CD4-positive, alpha-beta memory T cell (primary cell): ENCODE results near the gene LARP4B. TPM values are rescaled to one million over a fixed set of nuclear protein-coding genes. Genes with fewer than 3 reads are reported as not detected.

Source experiments
- CTCF ChIA-PET: fragments of 350-600 bp; sonication (Branson Sonifier 250); formaldehyde crosslinking; loops from one replicate; lab custom pipeline; 2021; ENCODE audit warnings: inconsistent platforms; ENCODE audit not compliant: partially characterized antibody; lab: Charles Lee
- POLR2A ChIA-PET: fragments of 350-600 bp; sonication (Branson Sonifier 250); formaldehyde crosslinking; loops from one replicate; lab custom pipeline; 2021; ENCODE audit not compliant: partially characterized antibody; lab: Charles Lee
- DNase-seq, 5 donors: peaks; one replicate each; pipeline versions ENCODE4 v3.0.0 to v3.0.0-alpha.2; 2020 to 2022; ENCODE audit warnings: mixed read lengths in 1 of 5
- H3K27ac ChIP-seq: one replicate; pipeline ENCODE4 v1.7.0; 2013; ENCODE audit warnings: low read depth, low read length
- H3K27me3 ChIP-seq: 2 replicates; pipeline ENCODE4 v1.7.0; 2013; ENCODE audit warnings: mild to moderate bottlenecking, low read length, moderate library complexity; ENCODE audit not compliant: insufficient read depth
- H3K36me3 ChIP-seq: 2 replicates; pipeline ENCODE4 v1.7.0; 2013; ENCODE audit warnings: mild to moderate bottlenecking, low read length, moderate library complexity; ENCODE audit not compliant: insufficient read depth
- H3K4me1 ChIP-seq: 2 replicates; pipeline ENCODE4 v1.7.0; 2013; ENCODE audit warnings: mild to moderate bottlenecking, low read length, moderate library complexity; ENCODE audit not compliant: insufficient read depth
- H3K4me3 ChIP-seq, 2 donors: one replicate each; pipeline ENCODE4 v1.7.0; 2013; ENCODE audit warnings: low read length in 2 of 2, mild to moderate bottlenecking in 1 of 2
- H3K9me3 ChIP-seq, 2 donors: one replicate each; pipeline ENCODE4 v1.7.0; 2013; ENCODE audit warnings: low read length in 2 of 2, control low read depth in 1 of 2; ENCODE audit not compliant: control insufficient read depth in 1 of 2
- H3K27ac Mint-ChIP-seq, 7 donors: one replicate each; pipeline ENCODE4 v1.8.0; 2020 to 2021; ENCODE audit warnings: mixed read lengths in 7 of 7, mild to moderate bottlenecking in 6 of 7, inconsistent platforms in 3 of 7, moderate library complexity in 3 of 7
- H3K27me3 Mint-ChIP-seq, 2 donors: one replicate each; pipeline ENCODE4 v1.8.0; 2020 to 2021; ENCODE audit warnings: mixed read lengths in 2 of 2
- H3K36me3 Mint-ChIP-seq, 2 donors: one replicate each; pipeline ENCODE4 v1.8.0; 2020 to 2021; ENCODE audit warnings: mixed read lengths in 2 of 2, inconsistent platforms in 1 of 2, mild to moderate bottlenecking in 1 of 2
- H3K4me1 Mint-ChIP-seq, 4 donors: one replicate each; pipeline ENCODE4 v1.8.0; 2020 to 2021; ENCODE audit warnings: mixed read lengths in 4 of 4, mild to moderate bottlenecking in 1 of 4
- H3K4me3 Mint-ChIP-seq, 8 donors: one replicate each; pipeline ENCODE4 v1.8.0; 2020 to 2021; ENCODE audit warnings: mixed read lengths in 8 of 8, mild to moderate bottlenecking in 7 of 8, moderate library complexity in 6 of 8, inconsistent platforms in 3 of 8
- H3K9me3 Mint-ChIP-seq, 8 donors: one replicate each; pipeline ENCODE4 v1.8.0; 2020 to 2021; ENCODE audit warnings: mixed read lengths in 8 of 8, mild to moderate bottlenecking in 5 of 8, inconsistent platforms in 3 of 8, moderate library complexity in 1 of 8
- intact Hi-C: fragments of 100-400 bp; cut with micrococcal nuclease; formaldehyde crosslinking; loops from one replicate; pipeline ENCODE4 v1.15.1; 2023
- polyA plus RNA-seq, 2 donors: library from polyadenylated mRNA; unstranded; fragments of 300-500 nt; fragmentation: Illumina TruSeq; gene quantifications; one replicate each; pipeline ENCODE4 v1.2.3, GENCODE V29; 2021
- total RNA-seq, 2 experiments: library from RNA; stranded (reverse); gene quantifications; one replicate each; pipeline ENCODE4 v1.2.3, GENCODE V29; 2021

LARP4B gene
- total and polyA plus RNA-seq, 4 experiments from 2014 or later, result 13.0 to 99.7 (median 61.9) TPM

DNA sequence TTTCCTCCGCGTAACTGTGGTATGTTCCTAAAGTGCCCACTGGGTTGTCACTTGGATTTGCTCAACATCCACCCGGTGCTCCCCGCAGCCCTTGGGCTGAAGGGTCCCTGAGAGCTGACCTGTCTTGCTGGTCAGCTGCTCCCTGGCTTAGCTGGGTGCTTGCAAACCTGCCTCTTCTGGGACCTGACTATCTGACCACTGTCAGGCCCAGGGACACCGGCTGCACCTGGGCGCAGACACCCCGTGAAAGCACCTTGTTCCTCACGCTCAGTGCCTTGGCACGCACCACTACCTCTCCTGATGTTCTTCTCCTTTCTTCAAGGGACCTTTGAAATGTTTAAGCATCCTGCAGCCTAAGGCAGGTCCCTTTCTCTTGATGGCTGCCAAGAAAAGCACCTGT is 26.6 kb upstream of the LARP4B start:
- H3K4me3 Mint-ChIP-seq, result no peak overlapping the region
- H3K9me3 Mint-ChIP-seq, result peaks cover 0 to 4% (median 0%) of the 10 kb centered on the region in 8 donors
- Histone ChIP-seq H3K9me3 (no peaks in the 10 kb centered on the region), H3K27ac (no peak overlapping the region), H3K27me3 (no peaks in the 10 kb centered on the region), H3K4me1 (no peaks in the 10 kb centered on the region), H3K4me3 (no peak overlapping the region), H3K36me3 (no peaks in the 10 kb centered on the region)
- peaks cover 4% of the 10 kb centered on the region in 2 donors for H3K27me3 Mint-ChIP-seq
- intact Hi-C loops, result no loop called here
- no peak for DNase-seq
- ChIA-PET CTCF (no interaction called here), POLR2A (no interaction called here)
- no peaks in the 10 kb centered on the region for H3K4me1 Mint-ChIP-seq
- H3K27ac Mint-ChIP-seq, result no peak overlapping the region
- no peaks in the 10 kb centered on the region for H3K36me3 Mint-ChIP-seq

DNA sequence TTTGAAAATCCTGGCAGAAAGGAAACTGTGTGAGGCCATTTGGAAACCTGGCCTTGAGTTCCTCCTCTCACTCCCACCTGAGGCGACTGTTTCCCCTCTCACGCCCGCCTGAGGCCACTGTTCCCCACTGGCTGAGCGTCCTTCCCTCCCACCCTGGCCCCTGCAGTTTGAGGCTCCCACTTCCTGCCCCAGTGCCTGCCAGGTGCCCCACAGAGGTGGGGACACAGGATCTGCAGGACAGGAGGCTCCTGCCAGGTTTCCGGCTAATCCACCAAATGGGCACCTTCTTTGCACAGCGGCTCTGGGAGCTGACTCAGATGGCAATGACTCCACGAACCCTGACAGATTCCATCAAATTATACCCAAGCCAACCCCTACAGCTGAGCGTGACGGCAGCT is 24.3 kb upstream of the LARP4B start:
- no peaks in the 10 kb centered on the region for H3K9me3 ChIP-seq
- no peak overlapping the region for H3K4me3 ChIP-seq
- Mint-ChIP-seq H3K4me3 (no peak overlapping the region), H3K9me3 (peaks cover 0 to 4% (median 0%) of the 10 kb centered on the region in 8 donors), H3K27me3 (peaks cover 4 to 5% of the 10 kb centered on the region in 2 donors), H3K27ac (no peak overlapping the region), H3K36me3 (no peaks in the 10 kb centered on the region), H3K4me1 (no peaks in the 10 kb centered on the region)
- H3K36me3 ChIP-seq, result no peaks in the 10 kb centered on the region
- no peak for DNase-seq
- no peaks in the 10 kb centered on the region for H3K4me1 ChIP-seq
- H3K27me3 ChIP-seq, result no peaks in the 10 kb centered on the region
- intact Hi-C loops, result no loop called here
- CTCF ChIA-PET, result no interaction called here
- no peak overlapping the region for H3K27ac ChIP-seq
- POLR2A ChIA-PET, result no interaction called here

DNA sequence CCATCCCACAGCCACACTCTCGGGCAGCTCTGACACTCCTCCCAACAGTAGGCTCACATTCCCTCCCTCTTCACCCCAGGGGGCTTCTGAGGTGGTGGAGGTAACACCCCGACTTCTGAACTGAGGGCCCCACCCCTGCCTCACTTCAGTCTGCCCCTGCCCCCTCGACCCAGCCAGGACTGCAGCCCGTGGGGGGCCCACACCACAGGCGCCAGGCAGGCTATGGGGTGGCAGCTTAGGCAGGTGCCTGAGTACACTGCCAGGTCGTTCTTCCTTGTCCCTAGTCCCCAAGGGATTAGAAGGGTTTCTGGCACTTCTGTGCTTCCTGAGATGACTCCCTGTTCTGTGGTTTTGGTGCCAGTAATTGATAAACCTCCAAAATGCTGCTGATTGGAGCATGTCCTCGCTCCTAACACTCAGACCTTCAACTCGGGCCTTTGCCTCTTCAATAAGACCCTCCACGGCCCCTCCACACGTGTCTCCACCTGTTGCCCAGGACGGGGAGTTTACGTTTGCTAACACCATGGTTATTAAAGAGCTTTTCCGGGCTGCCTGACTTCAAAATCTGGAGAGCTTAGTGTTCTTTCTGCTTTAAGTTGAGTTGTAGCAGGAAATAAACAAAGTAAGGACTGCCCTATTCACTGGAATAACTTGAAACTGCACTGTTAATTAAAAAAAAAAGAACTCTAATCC is 23.8 kb upstream of the LARP4B start:
- H3K27ac Mint-ChIP-seq, result peak overlapping the region in 1 of 7 donors; percentile 19
- no peaks in the 10 kb centered on the region for H3K36me3 ChIP-seq
- H3K9me3 Mint-ChIP-seq, result peaks cover 0 to 4% (median 0%) of the 10 kb centered on the region in 8 donors
- H3K27me3 ChIP-seq, result no peaks in the 10 kb centered on the region
- ChIA-PET POLR2A (no interaction called here), CTCF (no interaction called here)
- no peaks in the 10 kb centered on the region for H3K36me3 Mint-ChIP-seq
- no peak overlapping the region for H3K4me3 Mint-ChIP-seq
- H3K9me3 ChIP-seq, result no peaks in the 10 kb centered on the region
- no peak for DNase-seq
- no peak overlapping the region for H3K27ac ChIP-seq
- no peaks in the 10 kb centered on the region for H3K4me1 ChIP-seq
- peaks cover 4 to 6% of the 10 kb centered on the region in 2 donors for H3K27me3 Mint-ChIP-seq
- intact Hi-C loops, result no loop called here
- no peak overlapping the region for H3K4me3 ChIP-seq
- H3K4me1 Mint-ChIP-seq, result no peaks in the 10 kb centered on the region

GRCh38 chr10:954396-954795 is 22.9 kb upstream of the LARP4B start:
- intact Hi-C loops, result no loop called here
- POLR2A ChIA-PET, result no interaction called here
- H3K27ac Mint-ChIP-seq, result no peak overlapping the region

GRCh38 chr10:953836-954235 is 22.3 kb upstream of the LARP4B start:
- Histone ChIP-seq H3K27me3 (no peaks in the 10 kb centered on the region), H3K4me1 (no peaks in the 10 kb centered on the region), H3K36me3 (no peaks in the 10 kb centered on the region), H3K27ac (no peak overlapping the region), H3K9me3 (no peaks in the 10 kb centered on the region), H3K4me3 (no peak overlapping the region)
- intact Hi-C loops, result no loop called here
- H3K27ac Mint-ChIP-seq, result no peak overlapping the region
- H3K27me3 Mint-ChIP-seq, result peaks cover 2 to 4% of the 10 kb centered on the region in 2 donors
- DNase-seq, result no peak
- POLR2A ChIA-PET, result no interaction called here
- no peaks in the 10 kb centered on the region for H3K4me1 Mint-ChIP-seq
- CTCF ChIA-PET, result no interaction called here
- H3K4me3 Mint-ChIP-seq, result no peak overlapping the region
- peaks cover 0 to 2% (median 0%) of the 10 kb centered on the region in 8 donors for H3K9me3 Mint-ChIP-seq
- H3K36me3 Mint-ChIP-seq, result no peaks in the 10 kb centered on the region

More at GRCh38 chr10:954396-954795, 22.9 kb upstream of the LARP4B start:
- Mint-ChIP-seq H3K27me3 (peaks cover 2 to 4% of the 10 kb centered on the region in 2 donors), H3K36me3 (no peaks in the 10 kb centered on the region), H3K4me3 (no peak overlapping the region), H3K4me1 (no peaks in the 10 kb centered on the region), H3K9me3 (peaks cover 0 to 2% (median 0%) of the 10 kb centered on the region in 8 donors)
- Histone ChIP-seq H3K9me3 (no peaks in the 10 kb centered on the region), H3K4me3 (no peak overlapping the region), H3K4me1 (no peaks in the 10 kb centered on the region), H3K27me3 (no peaks in the 10 kb centered on the region), H3K36me3 (no peaks in the 10 kb centered on the region), H3K27ac (no peak overlapping the region)
- DNase-seq, result no peak
- CTCF ChIA-PET, result no interaction called here

DNA sequence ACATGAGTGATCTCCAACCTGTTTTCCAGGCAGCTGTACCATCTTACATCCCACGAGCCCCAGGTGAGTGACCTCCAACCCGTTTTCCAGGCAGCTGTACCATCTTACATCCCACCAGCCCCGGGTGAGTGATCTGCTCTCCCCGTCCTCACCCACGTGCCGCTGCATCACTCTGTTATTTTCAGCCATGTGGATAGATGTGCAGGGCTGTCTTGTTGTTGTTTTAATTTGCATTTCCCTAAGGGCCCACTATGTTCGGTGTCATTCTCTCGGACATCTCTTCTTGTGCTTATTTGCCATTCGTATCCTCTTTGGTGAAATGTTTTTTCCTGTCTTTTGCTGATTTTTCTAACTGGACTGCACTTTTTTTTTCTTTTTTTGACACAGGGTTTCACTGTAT is 17.9 kb upstream of the LARP4B start:
- Histone ChIP-seq H3K27ac (no peak overlapping the region), H3K36me3 (no peaks in the 10 kb centered on the region), H3K27me3 (no peaks in the 10 kb centered on the region), H3K4me1 (peaks cover 3% of the 10 kb centered on the region), H3K4me3 (no peak overlapping the region), H3K9me3 (no peaks in the 10 kb centered on the region)
- Mint-ChIP-seq H3K27ac (no peak overlapping the region), H3K4me3 (no peak overlapping the region), H3K4me1 (peaks cover 2 to 4% (median 3%) of the 10 kb centered on the region in 4 donors), H3K27me3 (peaks cover 0 to 4% of the 10 kb centered on the region in 2 donors), H3K36me3 (no peaks in the 10 kb centered on the region), H3K9me3 (peaks cover 0 to 2% (median 0%) of the 10 kb centered on the region in 8 donors)
- ChIA-PET CTCF (no interaction called here), POLR2A (no interaction called here)
- DNase-seq, result no peak
- intact Hi-C loops, result no loop called here

DNA sequence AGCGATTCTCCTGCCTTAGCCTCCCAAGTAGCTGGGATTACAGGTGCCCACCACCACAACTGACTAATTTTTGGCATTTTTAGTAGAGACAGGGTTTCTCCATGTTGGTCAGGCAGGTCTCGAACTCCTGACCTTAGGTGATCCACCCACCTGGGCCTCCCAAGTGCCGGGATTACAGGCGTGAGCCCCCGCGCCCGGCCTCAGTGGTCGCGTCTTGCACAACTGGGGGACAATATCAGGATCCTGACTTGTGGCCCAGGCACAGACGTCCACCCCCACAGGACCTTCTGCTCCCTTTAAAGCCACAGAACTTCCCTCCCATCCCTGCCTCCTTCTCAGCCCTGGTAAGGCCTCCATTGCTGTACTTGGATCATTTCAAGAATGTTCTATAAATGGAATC is 16.8 kb upstream of the LARP4B start:
- no peaks in the 10 kb centered on the region for H3K36me3 Mint-ChIP-seq
- H3K4me1 Mint-ChIP-seq, result peaks cover 2 to 6% (median 4%) of the 10 kb centered on the region in 4 donors
- peaks cover 5% of the 10 kb centered on the region for H3K4me1 ChIP-seq
- H3K27ac ChIP-seq, result no peak overlapping the region
- POLR2A ChIA-PET, result no interaction called here
- no peaks in the 10 kb centered on the region for H3K9me3 ChIP-seq
- H3K27me3 ChIP-seq, result no peaks in the 10 kb centered on the region
- DNase-seq, result no peak
- H3K9me3 Mint-ChIP-seq, result no peaks in the 10 kb centered on the region
- CTCF ChIA-PET, result no interaction called here
- intact Hi-C loops, result no loop called here
- H3K36me3 ChIP-seq, result no peaks in the 10 kb centered on the region
- peaks cover 0 to 2% of the 10 kb centered on the region in 2 donors for H3K27me3 Mint-ChIP-seq
- H3K4me3 Mint-ChIP-seq, result no peak overlapping the region
- no peak overlapping the region for H3K27ac Mint-ChIP-seq
- H3K4me3 ChIP-seq, result no peak overlapping the region
